ENCODE results near the gene CDKN1C.

Gene CDKN1C

GRCh38 chr11:2923446-2924375, 38.1 kb upstream of the CDKN1C start:
- no peak for ATAC-seq
- TF ChIP-seq RARB (CRISPR knock-in tag; IDR thresholded peaks at IDR 0.05) (no peak), ZNF565 (CRISPR knock-in tag; conservative IDR thresholded peaks at IDR 0.05; ENCODE audit: low read depth) (no peak)

- TF ChIP-seq SNAI2 (CRISPR knock-in tag; IDR thresholded peaks at IDR 0.05): no peak
- no peak for TF ChIP-seq TOX (CRISPR knock-in tag; IDR thresholded peaks at IDR 0.05; ENCODE audit: borderline replicate concordance)
- no peak for TF ChIP-seq OSR1 (CRISPR knock-in tag; IDR thresholded peaks at IDR 0.05)
- TF ChIP-seq ZC3H10 (CRISPR knock-in tag; IDR thresholded peaks at IDR 0.05): no peak
- TF ChIP-seq ZFP30 (CRISPR knock-in tag; IDR thresholded peaks at IDR 0.05): no peak
- TF ChIP-seq POU6F1 (CRISPR knock-in tag; IDR thresholded peaks at IDR 0.05; ENCODE audit: borderline replicate concordance, low read depth): no peak
- no peak for TF ChIP-seq PATZ1 (CRISPR knock-in tag; IDR thresholded peaks at IDR 0.05; ENCODE audit: borderline replicate concordance)
- no peak for TF ChIP-seq ZNF565 (CRISPR knock-in tag; conservative IDR thresholded peaks at IDR 0.05; ENCODE audit: low read depth)
- no peak for TF ChIP-seq ZNF8 (CRISPR knock-in tag; IDR thresholded peaks at IDR 0.05)
- TF ChIP-seq CSRNP3 (CRISPR knock-in tag; IDR thresholded peaks at IDR 0.05): no peak
- TF ChIP-seq CSDC2 (CRISPR knock-in tag; IDR thresholded peaks at IDR 0.05): no peak
- TF ChIP-seq ISL1 (CRISPR knock-in tag; IDR thresholded peaks at IDR 0.05): no peak
- TF ChIP-seq ZFP3 (CRISPR knock-in tag; IDR thresholded peaks at IDR 0.05): no peak
- no peak for TF ChIP-seq TSHZ2 (CRISPR knock-in tag; IDR thresholded peaks at IDR 0.05)
- no peak for ATAC-seq
These were observed 37.1 kb upstream of the CDKN1C start for GRCh38 chr11:2922655-2923054.

GRCh38 chr11:2921742-2922493, 36.3 kb upstream of the CDKN1C start:
- ATAC-seq: no peak
- no peak for TF ChIP-seq ZNF8 (CRISPR knock-in tag; IDR thresholded peaks at IDR 0.05)
- no peak for TF ChIP-seq PATZ1 (CRISPR knock-in tag; IDR thresholded peaks at IDR 0.05; ENCODE audit: borderline replicate concordance)

GRCh38 chr11:2921261-2921660, 35.7 kb upstream of the CDKN1C start:
- no peak for ATAC-seq
- TF ChIP-seq ZFP3 (CRISPR knock-in tag; IDR thresholded peaks at IDR 0.05): no peak
- no peak for TF ChIP-seq ZFP30 (CRISPR knock-in tag; IDR thresholded peaks at IDR 0.05)
- TF ChIP-seq ISL1 (CRISPR knock-in tag; IDR thresholded peaks at IDR 0.05): no peak
- TF ChIP-seq ZNF8 (CRISPR knock-in tag; IDR thresholded peaks at IDR 0.05): no peak
- no peak for TF ChIP-seq PPARA (CRISPR knock-in tag; IDR thresholded peaks at IDR 0.05; ENCODE audit: borderline replicate concordance)
- TF ChIP-seq SNAI2 (CRISPR knock-in tag; IDR thresholded peaks at IDR 0.05): no peak
- TF ChIP-seq GLIS3 (CRISPR knock-in tag; IDR thresholded peaks at IDR 0.05): no peak
- no peak for TF ChIP-seq CREB5 (CRISPR knock-in tag; IDR thresholded peaks at IDR 0.05; ENCODE audit: low read depth)
- no peak for TF ChIP-seq CSRNP3 (CRISPR knock-in tag; IDR thresholded peaks at IDR 0.05)
- TF ChIP-seq TCF4 (CRISPR knock-in tag; IDR thresholded peaks at IDR 0.05; ENCODE audit: borderline replicate concordance): no peak
- no peak for TF ChIP-seq ZC3H10 (CRISPR knock-in tag; IDR thresholded peaks at IDR 0.05)
- no peak for TF ChIP-seq OSR1 (CRISPR knock-in tag; IDR thresholded peaks at IDR 0.05)
- no peak for TF ChIP-seq RARB (CRISPR knock-in tag; IDR thresholded peaks at IDR 0.05)
- no peak for TF ChIP-seq BACH2 (CRISPR knock-in tag; IDR thresholded peaks at IDR 0.05; ENCODE audit: borderline replicate concordance)
